Breast epithelium (tissue), 4 donors: Measurements from ENCODE around the gene RAB7B. TPM values are rescaled to one million over a fixed set of nuclear protein-coding genes. Genes with fewer than 3 reads are reported as not detected.
A peak's percentile ranks its signal among the peaks of the same experiment; 100 is the strongest.

Experiments used
- DNase-seq, 2 donors: peaks; one replicate each; pipeline ENCODE4 v3.0.0-alpha.2; 2019; ENCODE audit warnings: low spot score in 2 of 2
- H3K27ac ChIP-seq, 2 donors: fragments of 200-600 bp; sonication (generic) in 1 of 2; one replicate each; pipeline ENCODE4 v1.5.1; 2016 to 2019; ENCODE audit warnings: mild to moderate bottlenecking in 1 of 2
- H3K27me3 ChIP-seq, 2 donors: fragments of 200-600 bp; sonication (generic) in 1 of 2; one replicate each; pipeline versions ENCODE4 v1.5.1 to v1.6.0; 2017 to 2019; ENCODE audit warnings: control low read depth in 1 of 2, mild to moderate bottlenecking in 1 of 2
- H3K36me3 ChIP-seq: fragments of 200-600 bp; one replicate; pipeline ENCODE4 v1.5.1; 2019
- H3K4me1 ChIP-seq, 2 donors: fragments of 200-600 bp; sonication (generic); one replicate each; pipeline ENCODE4 v1.5.1; 2016 to 2019; ENCODE audit warnings: control low read depth in 1 of 2
- H3K4me3 ChIP-seq, 3 donors: fragments of 200-600 bp; sonication (generic); 1 replicate in 2 of 3; 2 replicates in 1 of 3; pipeline ENCODE4 v1.5.1; 2016 to 2019; ENCODE audit warnings: mild to moderate bottlenecking in 3 of 3, moderate library complexity in 2 of 3
- H3K9me3 ChIP-seq, 2 donors: fragments of 200-600 bp; sonication (generic) in 1 of 2; one replicate each; pipeline ENCODE4 v1.5.1; 2016 to 2019; ENCODE audit warnings: control low read depth in 1 of 2
- CTCF ChIP-seq, 3 donors: fragments of 450-650 bp; IDR thresholded peaks; one replicate each; pipeline ENCODE4 v1.5.1; 2016 to 2017; ENCODE audit warnings: antibody characterized with exemption in 3 of 3, mild to moderate bottlenecking in 3 of 3, moderate library complexity in 3 of 3
- POLR2A ChIP-seq: fragments of 450-650 bp; IDR thresholded peaks from one replicate; pipeline ENCODE4 v1.6.1; 2016; ENCODE audit warnings: antibody characterized with exemption, mild to moderate bottlenecking, moderate library complexity
- POLR2AphosphoS5 ChIP-seq, 3 donors: sonication (generic); formaldehyde crosslinking; IDR thresholded peaks; one replicate each; pipeline ENCODE4 v1.6.1; 2017; ENCODE audit warnings: antibody characterized with exemption in 3 of 3
- intact Hi-C: fragments of 100-400 bp; cut with DNase I; formaldehyde crosslinking; loops from one replicate; pipeline ENCODE4 v1.15.1; 2023; ENCODE audit warnings: low total_unique reads
- total RNA-seq, 3 donors: library from RNA; depleted of rRNA; stranded (reverse); fragments of >200 nt; gene quantifications; one replicate each; pipeline ENCODE4 v1.1.0, GENCODE V29; 2016

Gene RAB7B
- total RNA-seq, 3 donors from 2014 or later = 1.3 to 6.6 (median 2.9) TPM

GRCh38 chr1:205949753-205950152 is 53.4 kb downstream of the RAB7B start:
- intact Hi-C loops = no loop called here
- H3K9me3 ChIP-seq = no peaks in the 10 kb centered on the region
- no peak for DNase-seq
- H3K27me3 ChIP-seq = peaks cover 0 to 23% of the 10 kb centered on the region in 2 donors
- H3K4me3 ChIP-seq = no peak overlapping the region
- H3K27ac ChIP-seq = peak overlapping the region; percentile 36 to 38
- TF ChIP-seq POLR2A (no peak), CTCF (IDR thresholded peaks at IDR 0.05) (no peak), POLR2AphosphoS5 (IDR thresholded peaks at IDR 0.05) (no peak)
- H3K4me1 ChIP-seq = peaks cover 0 to 7% of the 10 kb centered on the region in 2 donors
- no peaks in the 10 kb centered on the region for H3K36me3 ChIP-seq

- H3K27ac ChIP-seq = no peak overlapping the region
- no peak overlapping the region for H3K4me3 ChIP-seq
- no peak for TF ChIP-seq CTCF (IDR thresholded peaks at IDR 0.05)
- no peak for TF ChIP-seq POLR2AphosphoS5 (IDR thresholded peaks at IDR 0.05)
- TF ChIP-seq POLR2A = no peak
- no peaks in the 10 kb centered on the region for H3K36me3 ChIP-seq
- no peak for DNase-seq
- peaks cover 0 to 7% of the 10 kb centered on the region in 2 donors for H3K4me1 ChIP-seq
- intact Hi-C loops = no loop called here
- H3K9me3 ChIP-seq = no peaks in the 10 kb centered on the region
- peaks cover 0 to 30% of the 10 kb centered on the region in 2 donors for H3K27me3 ChIP-seq
These were observed 54.3 kb downstream of the RAB7B start for GRCh38 chr1:205948886-205949285.

GRCh38 chr1:205948039-205948438 is 55.2 kb downstream of the RAB7B start:
- no peak for DNase-seq
- TF ChIP-seq POLR2A = no peak
- TF ChIP-seq CTCF (IDR thresholded peaks at IDR 0.05) = no peak
- TF ChIP-seq POLR2AphosphoS5 (IDR thresholded peaks at IDR 0.05) = no peak
- Histone ChIP-seq H3K9me3 (no peaks in the 10 kb centered on the region), H3K27ac (no peak overlapping the region), H3K36me3 (no peaks in the 10 kb centered on the region), H3K4me1 (peaks cover 0 to 7% of the 10 kb centered on the region in 2 donors), H3K4me3 (no peak overlapping the region), H3K27me3 (peaks cover 0 to 36% of the 10 kb centered on the region in 2 donors)
- intact Hi-C loops = no loop called here

- Histone ChIP-seq H3K27me3 (peaks cover 0 to 46% of the 10 kb centered on the region in 2 donors), H3K27ac (no peak overlapping the region), H3K9me3 (no peaks in the 10 kb centered on the region), H3K4me3 (no peak overlapping the region), H3K36me3 (no peaks in the 10 kb centered on the region), H3K4me1 (peaks cover 0 to 7% of the 10 kb centered on the region in 2 donors)
- intact Hi-C loops = no loop called here
- TF ChIP-seq POLR2A = no peak
- TF ChIP-seq POLR2AphosphoS5 (IDR thresholded peaks at IDR 0.05) = peak in 1 of 3 donors; percentile 49
- TF ChIP-seq CTCF (IDR thresholded peaks at IDR 0.05) = no peak
- DNase-seq = peak; percentile 57 to 72
These were observed 56.2 kb downstream of the RAB7B start for GRCh38 chr1:205947024-205947423.

- Histone ChIP-seq H3K4me3 (no peak overlapping the region), H3K27me3 (peaks cover 0 to 60% of the 10 kb centered on the region in 2 donors), H3K27ac (no peak overlapping the region), H3K4me1 (peaks cover 0 to 7% of the 10 kb centered on the region in 2 donors), H3K9me3 (no peaks in the 10 kb centered on the region), H3K36me3 (no peaks in the 10 kb centered on the region)
- no peak for TF ChIP-seq POLR2A
- no peak for DNase-seq
- intact Hi-C loops = no loop called here
These were observed 58.1 kb downstream of the RAB7B start for GRCh38 chr1:205945069-205945468.

GRCh38 chr1:205944525-205944924 is 58.7 kb downstream of the RAB7B start:
- intact Hi-C loops = no loop called here
- TF ChIP-seq CTCF (IDR thresholded peaks at IDR 0.05) = no peak
- no peak overlapping the region for H3K27ac ChIP-seq
- no peaks in the 10 kb centered on the region for H3K36me3 ChIP-seq
- H3K4me3 ChIP-seq = no peak overlapping the region
- H3K27me3 ChIP-seq = peaks cover 0 to 66% of the 10 kb centered on the region in 2 donors
- H3K4me1 ChIP-seq = peaks cover 0 to 7% of the 10 kb centered on the region in 2 donors
- DNase-seq = no peak
- H3K9me3 ChIP-seq = no peaks in the 10 kb centered on the region
